ENCODE data around the gene DNAH2.

The DNAH2 gene

DNA sequence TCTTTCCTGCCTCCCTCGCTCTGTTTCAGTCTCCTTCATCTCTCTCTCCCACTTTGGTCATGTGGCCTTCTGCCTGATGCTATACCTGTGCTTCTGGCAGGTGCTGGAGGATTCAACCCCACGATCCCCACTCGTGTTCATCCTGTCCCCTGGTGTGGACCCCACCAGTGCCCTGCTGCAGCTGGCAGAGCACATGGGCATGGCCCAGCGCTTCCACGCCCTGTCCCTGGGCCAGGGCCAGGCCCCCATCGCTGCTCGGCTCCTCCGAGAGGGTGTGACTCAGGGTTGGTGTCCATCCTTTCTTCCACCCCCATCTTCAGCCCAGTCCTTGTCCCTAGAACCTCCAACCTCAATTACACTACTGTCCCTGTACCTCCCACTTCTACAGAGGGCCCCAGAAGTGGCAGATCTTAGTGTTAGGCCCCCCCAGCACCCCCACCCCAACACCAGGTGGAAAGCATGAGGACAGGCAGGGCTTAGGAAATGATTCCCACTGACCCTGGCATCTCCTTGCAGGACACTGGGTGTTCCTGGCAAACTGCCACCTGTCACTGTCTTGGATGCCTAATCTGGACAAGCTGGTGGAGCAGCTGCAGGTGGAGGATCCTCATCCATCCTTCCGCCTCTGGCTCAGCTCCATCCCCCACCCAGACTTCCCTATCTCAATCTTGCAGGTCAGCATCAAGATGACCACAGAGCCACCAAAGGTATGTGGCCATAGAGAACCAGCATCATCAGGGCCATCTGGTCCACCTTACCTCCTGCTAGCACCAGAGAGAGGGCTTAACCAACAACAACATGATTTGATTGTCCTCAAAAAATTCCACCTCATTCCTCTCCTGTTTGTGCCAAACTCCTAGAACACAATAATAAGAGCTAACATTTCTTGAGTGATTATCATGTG, 106.7 kb downstream of the DNAH2 start:
- no peak for DNase-seq

- no peak for DNase-seq
Measured at GRCh38 chr17:7825206-7825990, 107.9 kb downstream of the DNAH2 start.

DNA sequence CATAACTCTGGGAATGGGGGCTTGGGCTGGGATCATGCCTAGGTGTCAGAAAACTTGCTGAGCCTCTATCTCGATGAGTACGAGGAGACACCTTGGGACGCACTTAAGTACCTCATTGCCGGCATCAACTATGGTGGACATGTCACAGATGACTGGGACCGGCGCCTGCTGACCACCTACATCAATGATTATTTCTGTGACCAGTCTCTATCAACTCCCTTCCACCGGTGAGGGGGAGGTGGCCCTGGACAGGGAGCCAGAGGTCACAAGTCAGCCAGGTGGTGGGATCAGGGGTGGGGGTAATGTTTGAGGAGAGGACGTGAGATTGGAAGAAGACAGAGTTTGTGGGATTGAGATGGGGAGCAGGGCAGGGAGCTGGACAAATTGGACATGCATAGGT, 113.1 kb downstream of the DNAH2 start:
- no peak for DNase-seq

DNA sequence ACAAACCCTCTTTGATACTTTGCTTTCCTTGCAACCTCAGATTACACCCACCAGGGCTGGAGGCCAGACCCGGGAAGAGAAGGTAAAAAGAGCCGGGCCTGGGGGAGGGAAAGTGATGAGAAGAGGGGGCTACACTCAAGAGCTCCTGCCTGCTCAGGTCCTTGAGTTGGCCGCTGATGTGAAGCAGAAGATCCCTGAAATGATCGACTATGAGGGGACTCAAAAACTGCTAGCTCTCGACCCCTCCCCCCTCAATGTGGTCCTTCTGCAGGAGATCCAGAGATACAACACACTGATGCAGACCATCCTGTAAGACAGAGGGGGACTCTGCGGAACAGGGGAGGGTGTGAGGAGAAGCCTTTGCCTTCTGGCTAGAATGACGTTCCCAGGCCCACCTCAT, 113.7 kb downstream of the DNAH2 start:
- DNase-seq: no peak

GRCh38 chr17:7832431-7832830, 114.9 kb downstream of the DNAH2 start:
- DNase-seq: no peak

DNA sequence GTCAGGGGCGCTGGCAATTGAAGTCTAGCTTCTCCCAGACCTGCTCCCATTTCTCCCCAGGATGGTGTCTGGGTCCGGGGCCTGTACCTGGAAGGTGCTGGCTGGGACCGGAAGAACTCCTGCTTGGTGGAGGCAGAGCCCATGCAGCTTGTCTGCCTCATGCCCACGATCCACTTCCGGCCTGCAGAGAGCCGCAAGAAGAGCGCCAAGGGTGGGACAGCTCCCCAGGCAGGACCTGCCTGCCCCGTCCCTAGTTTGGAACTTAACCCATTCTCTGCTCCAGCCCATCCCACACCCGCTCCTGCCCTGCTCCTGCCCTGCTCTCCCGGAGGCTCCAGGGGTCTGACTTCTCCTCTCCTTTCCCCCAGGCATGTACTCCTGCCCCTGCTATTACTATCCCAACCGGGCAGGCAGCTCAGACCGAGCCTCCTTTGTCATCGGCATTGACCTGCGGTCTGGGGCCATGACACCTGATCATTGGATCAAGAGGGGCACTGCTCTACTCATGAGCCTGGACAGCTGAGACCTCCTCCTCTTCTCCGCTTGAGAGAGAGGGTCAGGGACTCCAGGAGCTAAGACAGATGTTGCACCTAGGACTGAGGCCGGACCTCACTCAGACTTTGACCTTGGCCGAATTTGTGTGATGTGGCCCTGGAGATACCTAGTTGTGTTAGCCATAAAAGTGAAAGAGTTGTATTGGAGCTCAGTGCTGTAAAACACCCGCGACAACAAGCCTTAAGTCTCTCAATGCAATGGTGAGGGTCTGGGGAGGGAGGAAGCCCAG, 115.7 kb downstream of the DNAH2 start:
- no peak for DNase-seq

- peak; percentile 59 for DNase-seq
Measured at GRCh38 chr17:7833795-7834541, 116.4 kb downstream of the DNAH2 start, which contains the start of gene KDM6B. Gene KDM6B, plus strand, starts transcription at chr17:7834217. Its CDS starts 11,338 bp downstream, at chr17:7845555.

DNA sequence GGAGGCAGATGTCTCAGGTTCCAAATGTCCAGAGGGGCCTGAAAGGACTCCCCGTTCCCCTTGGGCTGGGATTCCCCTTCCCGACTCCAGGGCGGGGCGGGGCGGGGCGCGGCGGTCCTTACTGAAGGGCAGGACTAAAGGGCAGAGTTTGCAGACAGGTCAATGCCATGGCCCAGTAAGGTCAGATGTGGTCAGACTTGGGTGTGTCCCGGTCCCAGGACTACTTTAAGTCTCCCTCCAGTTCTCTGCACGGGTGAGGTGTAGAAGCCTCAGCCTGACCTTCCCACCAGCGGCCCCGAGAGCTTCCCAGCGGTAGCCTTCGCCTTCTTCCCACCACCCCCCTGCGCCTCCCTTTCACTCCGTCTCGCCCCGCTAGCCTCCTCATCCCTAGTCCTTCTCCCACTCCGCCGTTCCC, 117.0 kb downstream of the DNAH2 start:
- no peak for DNase-seq

- DNase-seq: peak; percentile 95
Measured at GRCh38 chr17:7834957-7835813, 117.6 kb downstream of the DNAH2 start.

DNA sequence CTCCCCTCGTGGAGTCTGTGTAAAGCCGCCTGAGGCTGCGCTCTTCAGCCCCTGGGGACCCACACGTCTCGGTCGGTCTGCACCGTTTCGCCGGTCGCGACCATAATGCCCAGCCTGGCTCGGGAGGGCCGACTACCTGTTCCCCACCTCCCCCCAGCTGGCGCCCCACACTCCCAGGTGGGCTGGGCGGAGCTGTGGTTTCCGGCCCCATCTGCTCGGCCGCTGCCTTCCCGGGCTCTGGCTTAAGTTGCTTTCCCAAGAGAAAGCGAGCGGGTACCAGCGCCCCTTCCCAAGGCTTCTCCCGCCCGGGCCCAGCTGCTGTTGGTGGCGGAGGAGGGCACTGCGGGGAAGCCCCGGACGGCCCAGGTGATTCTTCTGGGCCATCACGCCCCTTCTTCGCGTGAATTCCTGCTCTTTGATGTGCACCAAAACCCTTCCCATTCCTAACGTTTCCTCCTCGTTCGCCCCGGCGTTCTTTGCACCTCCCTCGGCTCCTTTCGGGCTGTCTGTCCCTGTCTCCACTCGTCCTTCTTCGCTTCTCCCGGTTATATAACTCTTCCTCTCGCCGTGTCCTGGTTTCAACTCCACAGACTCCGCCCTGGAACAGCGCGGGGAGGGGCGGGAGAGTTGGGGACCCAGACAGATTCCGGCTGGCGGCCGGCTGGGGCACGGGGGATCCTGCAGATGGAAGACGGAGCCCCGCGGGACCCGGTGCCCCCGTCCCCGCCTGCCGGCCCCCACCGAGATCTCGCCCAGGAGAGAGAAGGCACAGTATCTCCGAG, 118.5 kb downstream of the DNAH2 start:
- no peak for DNase-seq

DNA sequence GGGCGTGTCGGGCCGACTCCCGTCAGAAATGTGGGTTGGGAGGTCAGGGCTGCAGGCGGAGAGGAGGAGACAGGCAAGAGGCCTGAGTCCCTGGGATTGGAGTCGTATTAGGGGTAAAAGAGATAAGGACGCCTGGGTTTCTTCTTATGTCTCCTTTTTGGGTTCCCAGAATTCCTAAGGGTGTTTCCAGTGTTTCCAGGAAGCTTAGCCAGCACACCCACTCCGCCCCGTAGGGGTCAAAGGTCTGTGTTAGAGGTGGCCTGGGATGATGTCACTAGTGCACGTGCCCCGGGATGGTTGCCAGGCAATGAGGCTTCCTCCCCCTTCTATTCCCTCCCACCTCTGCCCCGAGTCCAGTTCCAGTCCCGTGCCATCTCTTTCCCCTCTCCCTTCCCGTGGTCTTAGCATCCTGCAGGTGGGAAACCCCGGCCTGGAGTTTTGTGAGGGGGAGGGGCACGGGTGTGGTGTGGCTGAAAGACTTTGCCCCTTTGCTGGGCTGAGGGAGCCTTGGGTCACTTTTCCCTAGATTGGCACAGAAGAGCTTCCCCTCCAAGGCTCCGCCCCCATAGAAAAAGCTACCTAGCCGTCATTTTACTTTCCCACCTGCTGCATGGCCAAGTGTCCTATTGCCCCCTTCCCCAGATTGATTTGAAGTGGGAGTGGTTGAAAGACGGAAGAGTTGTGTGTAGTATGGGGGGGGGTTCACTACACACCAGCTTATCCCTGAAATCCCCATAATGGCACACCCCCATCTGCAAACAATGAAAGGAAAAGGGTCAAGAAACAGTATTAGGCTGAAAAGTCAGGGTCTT, 119.3 kb downstream of the DNAH2 start:
- DNase-seq: peak; percentile 91

- no peak for DNase-seq
Measured at GRCh38 chr17:7837408-7838088, 120.0 kb downstream of the DNAH2 start.

DNA sequence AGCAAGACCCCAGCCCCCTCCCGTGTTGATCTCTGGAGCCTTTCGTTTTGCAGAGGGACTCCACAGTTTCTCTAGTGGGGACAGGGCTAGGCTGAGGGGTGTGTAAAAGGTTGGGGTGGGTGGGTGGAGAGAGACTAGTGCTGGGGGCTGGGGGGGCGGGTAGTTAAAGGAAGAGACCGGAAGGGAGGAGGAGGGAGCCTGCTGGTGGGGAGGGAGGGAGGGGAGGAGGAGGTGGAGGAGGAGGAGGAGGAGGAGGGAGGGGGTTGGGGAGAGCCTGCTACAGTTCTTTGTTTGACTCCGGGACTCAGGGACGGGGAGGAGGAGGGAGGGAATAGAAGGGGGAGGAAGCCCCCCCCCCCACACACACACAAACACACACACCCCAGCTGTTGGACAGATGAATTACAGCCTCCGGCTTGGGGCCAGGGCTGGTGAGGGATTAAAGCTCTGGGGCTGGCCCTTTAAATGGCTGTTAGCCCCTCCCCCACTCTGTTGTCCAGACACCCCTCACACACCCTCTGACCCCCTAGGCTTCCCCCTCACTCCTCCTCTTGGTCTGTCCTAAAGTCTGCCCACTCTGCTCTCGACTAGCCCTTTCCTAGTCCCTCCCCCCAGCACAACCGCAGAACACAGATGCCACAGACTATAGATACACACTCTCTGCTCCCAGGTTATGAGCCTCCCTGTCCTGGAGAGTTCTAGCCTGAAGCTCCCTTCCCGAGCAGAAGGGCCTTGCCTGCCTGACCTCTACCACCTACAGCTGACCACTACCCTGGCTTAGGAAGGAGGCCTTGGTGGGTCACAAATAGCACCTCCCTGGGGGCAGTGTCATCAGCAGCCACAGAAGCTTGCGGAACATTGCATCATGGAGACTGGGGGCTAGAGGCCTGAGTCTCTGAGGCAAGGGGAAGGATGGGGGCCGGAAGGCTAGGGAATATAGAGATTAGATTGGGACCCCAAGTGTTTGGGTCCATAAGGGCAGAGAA, 120.8 kb downstream of the DNAH2 start:
- DNase-seq: peak; percentile 27

GRCh38 chr17:7839190-7839875, 121.8 kb downstream of the DNAH2 start:
- no peak for DNase-seq

DNA sequence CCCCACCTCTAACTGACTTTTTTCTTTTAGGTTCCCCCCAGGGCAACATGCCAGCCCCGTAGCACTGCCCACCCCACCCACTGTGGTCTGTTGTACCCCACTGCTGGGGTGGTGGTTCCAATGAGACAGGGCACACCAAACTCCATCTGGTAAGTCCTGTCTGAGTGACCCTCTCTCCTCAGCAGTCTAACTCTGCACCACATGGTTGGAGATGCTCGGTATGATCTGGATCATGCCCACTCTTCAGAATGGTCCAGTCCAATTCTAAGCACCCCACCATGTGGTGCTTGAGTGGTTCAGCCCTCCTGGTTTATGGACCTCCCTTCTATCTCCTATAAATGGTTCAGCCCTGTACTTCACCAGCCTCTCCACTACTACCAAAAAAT, 122.3 kb downstream of the DNAH2 start:
- peak; percentile 27 for DNase-seq

DNA sequence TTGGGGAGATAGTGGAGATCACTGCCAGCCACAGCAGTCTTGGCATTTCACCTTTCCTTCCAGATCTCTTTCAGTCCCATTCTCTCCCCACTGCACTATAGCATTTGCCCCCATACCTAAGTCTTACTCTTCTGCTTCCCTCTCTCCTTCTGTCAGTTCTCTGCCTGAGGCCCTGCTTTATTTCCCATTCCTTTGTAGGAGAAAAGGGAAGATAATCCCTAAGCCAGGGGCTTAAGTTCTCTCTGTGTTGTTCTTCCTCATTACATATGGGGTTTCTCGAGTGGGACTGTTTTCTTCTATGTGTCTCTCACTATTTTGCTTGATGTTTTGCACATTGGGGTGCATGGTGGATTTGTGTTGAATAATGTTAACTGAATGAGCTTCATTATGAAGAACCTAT, 122.9 kb downstream of the DNAH2 start:
- DNase-seq: no peak

- no peak for DNase-seq
Measured at GRCh38 chr17:7840875-7841274, 123.3 kb downstream of the DNAH2 start.
